ENCODE results near the gene GARNL3. TPM values are rescaled to one million over a fixed set of nuclear protein-coding genes. Genes with fewer than 3 reads are reported as not detected.
A peak's percentile ranks its signal among the peaks of the same experiment; 100 is the strongest.

GARNL3 gene
- 3.6 and 5.9 TPM in 2 replicates for total RNA-seq (2014; rRNA removed; shearing (Covaris generic))

GRCh38 chr9:127264462-127265219, at the start of gene GARNL3:
Gene GARNL3, plus strand, starts transcription at chr9:127264774. Its CDS starts 104 bp downstream, at chr9:127264878.
- DNase-seq (ENCODE audit: low read depth), result no peak

- DNase-seq (ENCODE audit: low read depth), result no peak
These were observed 49.0 kb upstream of the GARNL3 start for GRCh38 chr9:127215268-127216209.

- DNase-seq (ENCODE audit: low read depth), result no peak
These were observed 48.2 kb upstream of the GARNL3 start for GRCh38 chr9:127216210-127216887.

- DNase-seq (ENCODE audit: low read depth), result no peak
These were observed 47.7 kb upstream of the GARNL3 start for GRCh38 chr9:127216888-127217217.

DNA sequence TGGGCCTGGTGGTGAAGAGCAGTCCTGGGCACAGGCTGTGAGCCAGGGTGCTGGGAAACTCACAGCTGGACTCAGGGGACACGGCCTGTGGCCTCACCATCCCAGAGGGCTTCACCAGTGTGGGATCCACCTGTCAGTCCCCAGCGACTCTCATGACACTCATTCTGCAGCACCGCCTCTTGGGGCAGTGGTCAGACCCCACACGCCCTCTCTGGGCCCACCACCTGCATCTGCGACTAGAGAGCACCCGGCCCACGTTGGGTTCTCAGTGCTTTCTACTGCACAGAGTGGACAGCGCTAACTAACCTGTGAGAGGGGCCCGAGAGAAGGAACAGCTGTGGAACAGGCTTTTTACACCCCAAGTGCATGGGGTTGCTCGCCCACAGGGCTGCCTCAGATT, 45.8 kb upstream of the GARNL3 start:
- DNase-seq (ENCODE audit: low read depth), result no peak

GRCh38 chr9:127219520-127219919, 45.1 kb upstream of the GARNL3 start:
- DNase-seq (ENCODE audit: low read depth), result no peak

GRCh38 chr9:127221695-127222094, 42.9 kb upstream of the GARNL3 start:
- no peak for DNase-seq (ENCODE audit: low read depth)

DNA sequence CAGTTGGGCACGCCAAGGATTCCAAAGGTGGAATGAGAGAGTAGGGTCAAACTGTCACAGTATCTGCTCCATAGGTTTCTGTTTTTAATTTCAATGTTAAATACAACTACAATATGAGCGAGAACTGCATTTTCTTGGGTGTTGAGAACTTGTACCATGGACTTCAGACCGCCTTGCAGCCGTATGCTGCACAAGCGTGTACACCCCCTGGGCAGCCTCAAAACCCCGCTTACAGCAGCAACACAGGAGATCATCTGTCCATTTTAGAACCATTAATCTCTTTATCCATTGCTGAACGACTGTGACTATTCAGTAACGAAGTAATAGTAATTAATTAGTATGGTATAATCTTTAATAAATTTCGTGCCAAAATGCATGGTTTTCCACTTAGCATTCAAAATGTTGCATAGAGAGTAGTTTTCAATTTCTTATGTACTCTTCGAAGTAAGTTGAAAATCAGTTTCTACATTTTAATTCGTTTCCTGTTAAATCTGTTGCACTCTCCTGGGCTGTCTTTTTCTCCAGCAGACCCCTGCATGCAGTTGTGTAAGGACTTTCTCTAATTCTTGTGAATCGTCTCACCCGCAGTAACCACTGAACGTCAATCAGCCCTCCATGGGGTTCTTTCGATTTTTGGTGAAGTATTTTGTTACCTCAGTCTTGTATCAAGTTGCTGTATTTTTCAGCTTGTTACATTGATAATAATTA, 42.0 kb upstream of the GARNL3 start:
- no peak for DNase-seq (ENCODE audit: low read depth)

DNA sequence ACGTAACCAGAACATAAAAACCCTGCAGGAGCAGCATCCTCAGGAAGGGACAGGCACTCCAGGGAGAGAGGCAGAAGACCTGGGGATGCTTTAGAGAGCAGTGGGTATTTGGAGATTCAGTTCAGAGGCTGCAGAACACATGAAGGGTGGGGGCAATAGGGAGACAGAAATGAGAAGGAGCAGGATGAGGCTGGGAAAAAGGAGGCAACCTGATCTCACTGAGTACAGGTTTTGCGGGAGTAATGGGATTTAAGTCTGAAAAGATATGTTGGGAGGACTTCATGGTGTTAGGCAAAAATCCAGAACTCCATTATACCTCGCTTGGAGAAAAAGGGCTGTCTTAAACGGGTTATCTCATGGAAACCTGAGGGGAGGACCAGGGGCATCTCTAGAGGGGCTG, 41.3 kb upstream of the GARNL3 start:
- DNase-seq (ENCODE audit: low read depth), result no peak

GRCh38 chr9:127223810-127224177, 40.8 kb upstream of the GARNL3 start:
- no peak for DNase-seq (ENCODE audit: low read depth)

DNA sequence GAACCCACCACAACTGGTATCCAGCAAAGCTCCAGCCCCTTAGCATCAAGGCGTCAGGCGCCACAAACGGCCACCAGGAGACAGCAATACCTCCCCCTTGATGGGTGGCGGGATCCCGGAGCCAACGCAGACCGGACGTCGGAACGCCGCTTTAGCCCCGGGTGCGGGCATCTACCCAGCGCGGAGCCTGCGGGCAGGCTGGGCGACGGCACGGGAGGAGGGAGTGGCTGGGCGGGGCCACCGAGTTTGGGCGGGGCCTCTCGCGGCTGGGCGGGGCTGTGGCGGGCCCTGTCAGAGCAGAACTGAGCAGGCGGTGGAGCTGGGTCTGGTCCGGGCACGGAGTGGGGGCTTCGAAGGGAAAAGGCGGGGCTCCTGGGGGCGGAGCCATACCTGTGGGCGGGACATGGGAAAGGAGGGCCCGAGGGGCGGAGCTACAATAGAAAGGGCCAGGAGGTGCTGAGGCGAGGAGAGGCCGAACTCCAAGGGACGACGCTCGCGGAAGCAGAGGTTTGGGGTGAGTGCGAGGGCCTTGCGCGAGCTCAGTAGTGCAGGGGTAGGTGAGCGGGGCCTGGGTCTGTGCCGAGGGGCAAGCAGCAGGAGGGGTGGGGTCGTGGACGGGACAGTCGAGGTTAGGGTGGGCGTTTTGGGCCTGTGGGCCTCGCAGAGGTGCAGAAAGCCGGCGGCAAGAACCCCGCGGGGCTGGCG, 40.2 kb upstream of the GARNL3 start:
- DNase-seq (ENCODE audit: low read depth), result peak; percentile 92

- DNase-seq (ENCODE audit: low read depth), result peak; percentile 87
These were observed 39.5 kb upstream of the GARNL3 start for GRCh38 chr9:127224883-127225739.

DNA sequence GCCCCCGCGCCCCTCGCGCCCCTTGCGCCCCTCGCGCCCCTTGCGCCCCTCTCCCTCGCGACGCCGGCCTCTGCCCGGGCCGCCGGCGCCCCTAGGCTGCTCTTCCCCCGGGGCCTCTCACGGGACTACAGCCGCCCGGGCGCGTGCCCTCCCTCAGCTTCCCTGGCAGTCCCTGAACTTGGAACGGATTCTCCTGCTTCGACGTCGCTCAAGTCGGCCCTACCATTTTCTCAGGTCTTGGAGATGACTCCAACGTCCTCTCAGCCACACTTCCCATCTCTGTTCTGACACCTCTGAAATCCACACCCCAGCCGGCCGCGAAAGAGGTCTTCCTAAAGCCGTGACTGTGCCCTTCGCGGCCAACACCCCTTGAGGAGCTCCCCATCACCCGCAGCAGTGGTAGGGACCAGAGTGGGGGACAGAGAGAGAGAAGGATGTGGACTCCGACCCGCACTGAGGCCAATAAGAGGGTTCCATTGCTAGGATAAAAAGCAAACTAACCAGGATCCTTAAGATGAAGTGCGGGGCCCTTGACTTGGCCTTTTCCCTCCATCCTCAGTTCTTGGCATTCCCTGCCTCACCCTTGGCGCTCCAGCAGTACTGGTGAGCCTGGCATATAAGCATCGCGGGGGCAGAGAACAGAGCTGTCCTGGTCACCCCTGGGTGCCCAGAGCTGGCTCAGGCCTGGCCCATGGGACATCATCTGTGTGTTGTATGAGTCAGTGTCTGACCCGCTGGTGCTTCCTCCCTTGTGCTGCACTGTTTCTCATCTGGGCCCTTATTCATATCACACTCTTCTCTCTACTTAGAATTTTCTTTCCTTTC, 38.6 kb upstream of the GARNL3 start:
- peak; percentile 41 for DNase-seq (ENCODE audit: low read depth)

GRCh38 chr9:127229691-127230417, 34.7 kb upstream of the GARNL3 start:
- DNase-seq (ENCODE audit: low read depth), result peak; percentile 44

DNA sequence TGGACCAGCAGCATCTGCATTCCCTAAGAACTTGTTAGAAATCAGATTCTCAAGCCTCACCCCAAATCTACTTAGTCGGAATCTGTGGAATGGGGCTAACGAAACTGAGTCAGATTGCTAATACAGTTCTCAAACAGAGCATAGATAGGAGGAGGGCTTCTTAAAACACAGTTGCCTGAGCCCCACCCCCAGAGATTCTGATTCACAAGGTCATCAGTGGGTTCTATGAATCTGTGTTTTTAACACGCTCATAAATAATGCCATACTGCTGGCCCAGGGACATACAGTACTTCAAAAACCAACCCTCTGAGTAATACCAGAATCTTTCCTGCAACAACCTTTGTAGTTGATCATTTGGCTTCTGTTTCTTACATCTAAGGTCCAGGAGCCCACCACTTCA, 32.9 kb upstream of the GARNL3 start:
- no peak for DNase-seq (ENCODE audit: low read depth)

GRCh38 chr9:127232833-127233549, 31.6 kb upstream of the GARNL3 start:
- peak; percentile 22 for DNase-seq (ENCODE audit: low read depth)

- DNase-seq (ENCODE audit: low read depth), result no peak
These were observed 31.0 kb upstream of the GARNL3 start for GRCh38 chr9:127233550-127233949.

- no peak for DNase-seq (ENCODE audit: low read depth)
These were observed 30.6 kb upstream of the GARNL3 start for GRCh38 chr9:127233989-127234388.
